GM23338 (cell line): Measurements from ENCODE around the gene ADAMTSL4. TPM values are rescaled to one million over a fixed set of nuclear protein-coding genes. Genes with fewer than 3 reads are reported as not detected.

ENCODE experiments used
- NANOG ChIP-seq: IDR thresholded peaks from 2 replicates; pipeline ENCODE4 v1.6.1; 2016; ENCODE audit warnings: antibody characterized with exemption, borderline replicate concordance
- ZNF114 ChIP-seq: fragments of 250-450 bp; sonication (Bioruptor Pico); IDR thresholded peaks from 2 replicates; pipeline ENCODE4 v1.5.0; 2020; ENCODE audit warnings: mild to moderate bottlenecking, moderate library complexity
- ZNF331 ChIP-seq: fragments of 250-450 bp; sonication (Bioruptor Pico); IDR thresholded peaks from 2 replicates; pipeline ENCODE4 v1.5.0; 2020; ENCODE audit warnings: low read depth, mild to moderate bottlenecking, moderate library complexity
- polyA plus RNA-seq: library from polyadenylated mRNA; unstranded; fragments of >200 nt; fragmentation: Nextera tagmentation; extraction: Ambion mirVana; gene quantifications from 2 replicates; pipeline ENCODE4 v1.2.1, GENCODE V29; 2016
- total RNA-seq: library from RNA; depleted of rRNA; stranded (reverse); fragments of >200 nt; shearing (Covaris generic); gene quantifications from 2 replicates; pipeline ENCODE4 v1.2.3, GENCODE V29; 2014
- TF ChIP-seq, protein P1 (sequence below): fragments of 250-450 bp; sonication (Bioruptor Pico); IDR thresholded peaks from 2 replicates; pipeline ENCODE4 v1.5.0; 2020; ENCODE audit warnings: mild to moderate bottlenecking, moderate library complexity
- TF ChIP-seq, protein P2 (sequence below): IDR thresholded peaks from one replicate; pipeline ENCODE4 v1.6.1; 2018; ENCODE audit warnings: antibody characterized with exemption; ENCODE audit not compliant: unreplicated experiment

Gene ADAMTSL4
- total and polyA plus RNA-seq, 2 experiments from 2014 or later = 5.3 to 5.8 TPM

GRCh38 chr1:150536836-150537731 is 12.1 kb upstream of the ADAMTSL4 start (continued):
- TF ChIP-seq, protein P1, sequence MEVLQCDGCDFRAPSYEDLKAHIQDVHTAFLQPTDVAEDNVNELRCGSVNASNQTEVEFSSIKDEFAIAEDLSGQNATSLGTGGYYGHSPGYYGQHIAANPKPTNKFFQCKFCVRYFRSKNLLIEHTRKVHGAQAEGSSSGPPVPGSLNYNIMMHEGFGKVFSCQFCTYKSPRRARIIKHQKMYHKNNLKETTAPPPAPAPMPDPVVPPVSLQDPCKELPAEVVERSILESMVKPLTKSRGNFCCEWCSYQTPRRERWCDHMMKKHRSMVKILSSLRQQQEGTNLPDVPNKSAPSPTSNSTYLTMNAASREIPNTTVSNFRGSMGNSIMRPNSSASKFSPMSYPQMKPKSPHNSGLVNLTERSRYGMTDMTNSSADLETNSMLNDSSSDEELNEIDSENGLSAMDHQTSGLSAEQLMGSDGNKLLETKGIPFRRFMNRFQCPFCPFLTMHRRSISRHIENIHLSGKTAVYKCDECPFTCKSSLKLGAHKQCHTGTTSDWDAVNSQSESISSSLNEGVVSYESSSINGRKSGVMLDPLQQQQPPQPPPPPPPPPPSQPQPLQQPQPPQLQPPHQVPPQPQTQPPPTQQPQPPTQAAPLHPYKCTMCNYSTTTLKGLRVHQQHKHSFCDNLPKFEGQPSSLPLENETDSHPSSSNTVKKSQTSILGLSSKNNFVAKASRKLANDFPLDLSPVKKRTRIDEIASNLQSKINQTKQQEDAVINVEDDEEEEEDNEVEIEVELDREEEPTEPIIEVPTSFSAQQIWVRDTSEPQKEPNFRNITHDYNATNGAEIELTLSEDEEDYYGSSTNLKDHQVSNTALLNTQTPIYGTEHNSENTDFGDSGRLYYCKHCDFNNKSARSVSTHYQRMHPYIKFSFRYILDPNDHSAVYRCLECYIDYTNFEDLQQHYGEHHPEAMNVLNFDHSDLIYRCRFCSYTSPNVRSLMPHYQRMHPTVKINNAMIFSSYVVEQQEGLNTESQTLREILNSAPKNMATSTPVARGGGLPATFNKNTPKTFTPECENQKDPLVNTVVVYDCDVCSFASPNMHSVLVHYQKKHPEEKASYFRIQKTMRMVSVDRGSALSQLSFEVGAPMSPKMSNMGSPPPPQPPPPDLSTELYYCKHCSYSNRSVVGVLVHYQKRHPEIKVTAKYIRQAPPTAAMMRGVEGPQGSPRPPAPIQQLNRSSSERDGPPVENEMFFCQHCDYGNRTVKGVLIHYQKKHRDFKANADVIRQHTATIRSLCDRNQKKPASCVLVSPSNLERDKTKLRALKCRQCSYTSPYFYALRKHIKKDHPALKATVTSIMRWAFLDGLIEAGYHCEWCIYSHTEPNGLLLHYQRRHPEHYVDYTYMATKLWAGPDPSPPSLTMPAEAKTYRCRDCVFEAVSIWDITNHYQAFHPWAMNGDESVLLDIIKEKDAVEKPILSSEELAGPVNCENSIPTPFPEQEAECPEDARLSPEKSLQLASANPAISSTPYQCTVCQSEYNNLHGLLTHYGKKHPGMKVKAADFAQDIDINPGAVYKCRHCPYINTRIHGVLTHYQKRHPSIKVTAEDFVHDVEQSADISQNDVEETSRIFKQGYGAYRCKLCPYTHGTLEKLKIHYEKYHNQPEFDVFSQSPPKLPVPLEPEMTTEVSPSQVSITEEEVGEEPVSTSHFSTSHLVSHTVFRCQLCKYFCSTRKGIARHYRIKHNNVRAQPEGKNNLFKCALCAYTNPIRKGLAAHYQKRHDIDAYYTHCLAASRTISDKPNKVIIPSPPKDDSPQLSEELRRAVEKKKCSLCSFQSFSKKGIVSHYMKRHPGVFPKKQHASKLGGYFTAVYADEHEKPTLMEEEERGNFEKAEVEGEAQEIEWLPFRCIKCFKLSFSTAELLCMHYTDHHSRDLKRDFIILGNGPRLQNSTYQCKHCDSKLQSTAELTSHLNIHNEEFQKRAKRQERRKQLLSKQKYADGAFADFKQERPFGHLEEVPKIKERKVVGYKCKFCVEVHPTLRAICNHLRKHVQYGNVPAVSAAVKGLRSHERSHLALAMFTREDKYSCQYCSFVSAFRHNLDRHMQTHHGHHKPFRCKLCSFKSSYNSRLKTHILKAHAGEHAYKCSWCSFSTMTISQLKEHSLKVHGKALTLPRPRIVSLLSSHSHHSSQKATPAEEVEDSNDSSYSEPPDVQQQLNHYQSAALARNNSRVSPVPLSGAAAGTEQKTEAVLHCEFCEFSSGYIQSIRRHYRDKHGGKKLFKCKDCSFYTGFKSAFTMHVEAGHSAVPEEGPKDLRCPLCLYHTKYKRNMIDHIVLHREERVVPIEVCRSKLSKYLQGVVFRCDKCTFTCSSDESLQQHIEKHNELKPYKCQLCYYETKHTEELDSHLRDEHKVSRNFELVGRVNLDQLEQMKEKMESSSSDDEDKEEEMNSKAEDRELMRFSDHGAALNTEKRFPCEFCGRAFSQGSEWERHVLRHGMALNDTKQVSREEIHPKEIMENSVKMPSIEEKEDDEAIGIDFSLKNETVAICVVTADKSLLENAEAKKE (CRISPR knock-in tag) = no peak
- TF ChIP-seq ZNF331 (no peak), ZNF114 (CRISPR knock-in tag) (no peak), NANOG (no peak)
- TF ChIP-seq, protein P2, sequence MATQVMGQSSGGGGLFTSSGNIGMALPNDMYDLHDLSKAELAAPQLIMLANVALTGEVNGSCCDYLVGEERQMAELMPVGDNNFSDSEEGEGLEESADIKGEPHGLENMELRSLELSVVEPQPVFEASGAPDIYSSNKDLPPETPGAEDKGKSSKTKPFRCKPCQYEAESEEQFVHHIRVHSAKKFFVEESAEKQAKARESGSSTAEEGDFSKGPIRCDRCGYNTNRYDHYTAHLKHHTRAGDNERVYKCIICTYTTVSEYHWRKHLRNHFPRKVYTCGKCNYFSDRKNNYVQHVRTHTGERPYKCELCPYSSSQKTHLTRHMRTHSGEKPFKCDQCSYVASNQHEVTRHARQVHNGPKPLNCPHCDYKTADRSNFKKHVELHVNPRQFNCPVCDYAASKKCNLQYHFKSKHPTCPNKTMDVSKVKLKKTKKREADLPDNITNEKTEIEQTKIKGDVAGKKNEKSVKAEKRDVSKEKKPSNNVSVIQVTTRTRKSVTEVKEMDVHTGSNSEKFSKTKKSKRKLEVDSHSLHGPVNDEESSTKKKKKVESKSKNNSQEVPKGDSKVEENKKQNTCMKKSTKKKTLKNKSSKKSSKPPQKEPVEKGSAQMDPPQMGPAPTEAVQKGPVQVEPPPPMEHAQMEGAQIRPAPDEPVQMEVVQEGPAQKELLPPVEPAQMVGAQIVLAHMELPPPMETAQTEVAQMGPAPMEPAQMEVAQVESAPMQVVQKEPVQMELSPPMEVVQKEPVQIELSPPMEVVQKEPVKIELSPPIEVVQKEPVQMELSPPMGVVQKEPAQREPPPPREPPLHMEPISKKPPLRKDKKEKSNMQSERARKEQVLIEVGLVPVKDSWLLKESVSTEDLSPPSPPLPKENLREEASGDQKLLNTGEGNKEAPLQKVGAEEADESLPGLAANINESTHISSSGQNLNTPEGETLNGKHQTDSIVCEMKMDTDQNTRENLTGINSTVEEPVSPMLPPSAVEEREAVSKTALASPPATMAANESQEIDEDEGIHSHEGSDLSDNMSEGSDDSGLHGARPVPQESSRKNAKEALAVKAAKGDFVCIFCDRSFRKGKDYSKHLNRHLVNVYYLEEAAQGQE = no peak
